MG63 (cell line): ENCODE results near the gene TMEM106B. TPM values are rescaled to one million over a fixed set of nuclear protein-coding genes. Genes with fewer than 3 reads are reported as not detected.
"Not testable (repeated sequence)": the region's sequence is repeated elsewhere in the genome, so short reads cannot be mapped to it uniquely, and the experiment has no call there.

Source experiments
- DNase-seq: peaks from one replicate; pipeline ENCODE4 v3.0.0-alpha.2; 2020
- H3K27me3 ChIP-seq: fragments of 250-450 bp; sonication (Bioruptor Pico); 2 replicates; pipeline ENCODE4 v1.5.1; 2020; ENCODE audit warnings: mild to moderate bottlenecking, moderate library complexity
- H3K36me3 ChIP-seq: fragments of 250-450 bp; sonication (Bioruptor Pico); 2 replicates; pipeline ENCODE4 v1.5.1; 2020; ENCODE audit warnings: mild to moderate bottlenecking, moderate library complexity
- H3K4me3 ChIP-seq: fragments of 250-450 bp; sonication (Bioruptor Pico); 2 replicates; pipeline ENCODE4 v1.5.1; 2020; ENCODE audit warnings: mild to moderate bottlenecking, moderate library complexity
- H3K9me3 ChIP-seq: fragments of 250-450 bp; sonication (Bioruptor Pico); 2 replicates; pipeline ENCODE4 v1.5.1; 2020; ENCODE audit warnings: mild to moderate bottlenecking, moderate library complexity
- total RNA-seq: library from RNA; depleted of rRNA; stranded (reverse); fragments of >200 nt; shearing (Covaris generic); gene quantifications from 2 replicates; pipeline ENCODE4 v1.2.3, GENCODE V29; 2014; ENCODE audit warnings: low replicate concordance; rRNA removed

TMEM106B gene
- total RNA-seq: 37.2 and 42.7 TPM in 2 replicates

DNA sequence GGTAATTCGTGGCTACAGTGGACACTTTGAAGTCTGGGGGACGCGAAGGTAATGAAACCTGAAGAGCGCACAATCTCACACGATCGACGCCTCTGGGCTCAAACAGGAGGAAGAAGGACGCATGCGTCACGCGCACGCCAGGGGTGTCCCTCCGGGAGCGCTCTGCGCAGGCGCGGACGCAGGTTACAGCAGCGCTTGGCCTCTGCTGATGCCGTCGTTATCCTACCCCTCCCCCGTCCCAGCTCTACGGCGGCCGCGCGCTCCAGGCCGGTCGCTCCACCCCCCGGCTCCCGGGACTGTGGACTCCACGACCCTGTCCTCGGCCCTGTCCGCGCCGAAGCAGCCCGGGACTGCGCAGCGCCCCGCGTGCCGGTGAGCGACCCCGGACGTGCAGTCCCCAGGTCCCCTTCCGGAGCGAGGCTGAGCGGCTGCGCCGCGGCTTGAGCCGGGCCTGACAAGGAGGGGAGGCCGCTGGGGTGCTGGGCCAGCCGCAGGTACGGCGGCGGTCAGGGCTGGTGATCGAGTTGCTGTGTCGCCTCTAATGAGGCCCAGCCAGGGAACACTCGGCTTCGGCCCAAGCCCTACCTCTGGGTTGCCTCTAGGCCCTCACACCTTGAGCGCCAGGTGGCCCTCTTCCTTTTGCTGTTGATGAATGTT, at the start of gene TMEM106B:
Gene TMEM106B (plus strand): TSS at position 241 of the 657 bp plus-strand sequence. CDS start 3,517 bp downstream, outside the sequence.
- Histone ChIP-seq H3K4me3 (peak within 1 kb of the TSS; percentile 85), H3K9me3 (no peaks in the 10 kb centered on the region), H3K27me3 (peaks cover 12% of the 10 kb centered on the region), H3K36me3 (no peaks in the 10 kb centered on the region)
- peak; percentile 94 for DNase-seq

- Histone ChIP-seq H3K36me3 (no peaks in the 10 kb centered on the region), H3K9me3 (no peaks in the 10 kb centered on the region), H3K27me3 (no peaks in the 10 kb centered on the region), H3K4me3 (no peak overlapping the region)
- peak; percentile 39 for DNase-seq
These were observed 48.5 kb upstream of the TMEM106B start for GRCh38 chr7:12162415-12163113.

- not testable (repeated sequence) for H3K9me3 ChIP-seq, DNase-seq, H3K36me3 ChIP-seq, H3K27me3 ChIP-seq, H3K4me3 ChIP-seq
These were observed 43.0 kb upstream of the TMEM106B start for GRCh38 chr7:12168065-12168464.

GRCh38 chr7:12169981-12170820, 40.9 kb upstream of the TMEM106B start:
- not testable (repeated sequence) for H3K4me3 ChIP-seq, H3K36me3 ChIP-seq, H3K9me3 ChIP-seq, H3K27me3 ChIP-seq, DNase-seq

- no peak for DNase-seq
- H3K36me3 ChIP-seq: no peaks in the 10 kb centered on the region
- H3K4me3 ChIP-seq: no peak overlapping the region
- no peaks in the 10 kb centered on the region; the same call in 1 of the 2 replicates for H3K9me3 ChIP-seq
- H3K27me3 ChIP-seq: peaks cover 2% of the 10 kb centered on the region; the same call in 1 of the 2 replicates
These were observed 37.4 kb upstream of the TMEM106B start for GRCh38 chr7:12173671-12174070.

- no peaks in the 10 kb centered on the region for H3K9me3 ChIP-seq
- DNase-seq: no peak
- no peak overlapping the region for H3K4me3 ChIP-seq
- H3K27me3 ChIP-seq: peaks cover 2% of the 10 kb centered on the region; the same call in 1 of the 2 replicates
- H3K36me3 ChIP-seq: no peaks in the 10 kb centered on the region
These were observed 36.2 kb upstream of the TMEM106B start for GRCh38 chr7:12174931-12175330.

DNA sequence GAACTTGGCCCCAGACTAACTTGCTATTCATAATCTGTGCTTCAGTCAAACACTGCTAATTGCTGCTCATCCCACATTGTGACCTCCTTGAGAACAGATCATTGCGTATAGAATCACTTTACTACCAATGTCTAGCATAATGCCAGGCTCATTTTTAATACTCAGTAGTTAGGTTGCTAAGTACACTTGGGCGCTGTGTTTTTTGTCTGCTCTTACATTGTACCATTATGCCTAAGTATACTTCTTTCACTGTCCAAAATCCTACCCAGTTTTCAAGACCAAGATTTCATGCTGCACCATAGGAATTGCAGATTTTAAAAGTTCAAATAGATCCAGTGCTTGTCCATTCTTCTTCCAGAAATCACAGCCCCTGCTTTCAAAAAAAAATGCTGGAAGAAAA, 32.8 kb upstream of the TMEM106B start:
- H3K36me3 ChIP-seq: no peaks in the 10 kb centered on the region
- DNase-seq: no peak
- no peaks in the 10 kb centered on the region for H3K27me3 ChIP-seq
- H3K9me3 ChIP-seq: no peaks in the 10 kb centered on the region
- no peak overlapping the region for H3K4me3 ChIP-seq

DNA sequence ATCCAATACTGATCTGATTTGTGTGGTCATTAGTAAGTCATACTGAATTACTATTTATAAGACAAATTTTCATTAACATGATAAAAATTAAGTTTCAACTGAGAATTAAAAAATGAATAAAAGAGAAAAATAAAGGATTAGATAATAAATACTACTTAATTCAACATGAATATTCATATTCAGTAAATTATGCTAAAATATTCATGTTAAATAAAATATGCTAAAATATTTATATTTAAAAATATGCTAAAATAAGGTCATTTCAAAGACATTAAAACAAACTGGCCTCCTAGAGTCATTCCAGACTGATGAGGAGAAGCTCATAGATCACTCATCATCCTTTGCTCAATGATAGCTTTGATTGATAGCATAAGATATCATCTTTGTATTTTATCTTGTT, 16.7 kb upstream of the TMEM106B start:
- no peak overlapping the region for H3K4me3 ChIP-seq
- peaks cover 2% of the 10 kb centered on the region; the same call in 1 of the 2 replicates for H3K27me3 ChIP-seq
- H3K9me3 ChIP-seq: no peaks in the 10 kb centered on the region

GRCh38 chr7:12196386-12196785, 14.7 kb upstream of the TMEM106B start:
- Histone ChIP-seq H3K4me3 (no peak overlapping the region), H3K36me3 (no peaks in the 10 kb centered on the region), H3K9me3 (no peaks in the 10 kb centered on the region), H3K27me3 (peaks cover 4% of the 10 kb centered on the region; the same call in 1 of the 2 replicates)
- DNase-seq: no peak

More for the DNA sequence above, 16.7 kb upstream of the TMEM106B start:
- DNase-seq: no peak
- H3K36me3 ChIP-seq: no peaks in the 10 kb centered on the region

DNA sequence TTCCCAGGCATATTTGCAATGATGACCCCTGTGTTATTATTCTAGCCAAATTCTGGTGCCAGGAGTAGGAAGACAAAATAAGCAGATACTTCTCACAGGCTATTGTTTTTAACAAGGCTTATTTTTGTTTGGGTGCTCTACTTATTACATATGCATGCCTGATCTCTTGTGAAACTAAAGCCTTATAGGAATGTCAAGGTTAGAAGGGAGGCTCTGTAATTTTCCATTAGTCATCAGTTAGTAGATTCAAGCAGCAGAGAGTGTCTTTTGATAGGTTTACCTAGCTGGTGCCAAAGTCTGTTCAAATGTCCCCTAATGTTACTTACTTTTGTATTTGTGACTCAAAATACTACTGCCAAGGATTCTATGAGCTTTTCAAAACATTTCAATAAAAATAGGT, 11.7 kb upstream of the TMEM106B start:
- Histone ChIP-seq H3K4me3 (no peak overlapping the region), H3K27me3 (peaks cover 2% of the 10 kb centered on the region; the same call in 1 of the 2 replicates), H3K9me3 (no peaks in the 10 kb centered on the region), H3K36me3 (no peaks in the 10 kb centered on the region)
- no peak for DNase-seq

DNA sequence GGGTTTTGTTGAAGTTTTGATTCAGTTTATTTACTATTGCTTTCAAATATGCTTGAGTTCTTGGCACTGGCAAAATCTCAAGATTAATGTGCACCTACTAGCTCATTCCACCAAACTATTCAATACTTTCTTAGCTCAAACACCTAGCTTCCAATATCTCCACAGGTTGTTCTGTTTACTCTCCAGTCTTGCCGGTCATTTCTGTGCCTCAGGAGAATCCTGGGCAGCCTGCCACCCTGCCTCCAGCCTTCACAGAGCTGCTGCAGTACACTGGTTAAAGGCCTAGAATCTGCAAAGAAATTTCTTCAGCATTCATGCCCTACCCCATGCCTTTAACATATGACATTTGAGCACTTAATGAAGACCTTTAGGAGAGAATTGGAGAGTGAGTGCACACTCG, 4.0 kb upstream of the TMEM106B start:
- Histone ChIP-seq H3K27me3 (peaks cover 12% of the 10 kb centered on the region), H3K9me3 (no peaks in the 10 kb centered on the region), H3K36me3 (no peaks in the 10 kb centered on the region), H3K4me3 (no peak overlapping the region)
- DNase-seq: no peak

DNA sequence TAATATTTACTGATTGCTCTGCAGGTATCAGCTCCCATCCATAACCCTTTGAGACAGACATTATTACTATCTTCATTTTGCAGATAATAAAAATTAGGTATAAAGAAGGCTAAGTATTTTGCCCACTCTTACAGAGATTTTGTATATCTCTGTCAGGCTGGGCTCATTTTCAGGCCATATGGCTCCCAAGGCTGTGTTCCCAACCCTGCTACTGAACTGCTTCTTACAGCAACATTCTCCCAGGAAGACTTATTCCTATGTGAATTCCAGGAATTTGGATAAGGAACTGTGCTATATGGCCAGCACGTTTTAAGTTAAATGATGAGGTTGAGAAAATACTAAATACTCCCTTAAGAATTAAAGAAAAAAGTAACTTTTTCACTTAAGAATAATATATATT, 1.9 kb upstream of the TMEM106B start:
- H3K27me3 ChIP-seq: peaks cover 12% of the 10 kb centered on the region
- no peak for DNase-seq
- H3K4me3 ChIP-seq: no peak overlapping the region
- H3K9me3 ChIP-seq: no peaks in the 10 kb centered on the region
- H3K36me3 ChIP-seq: no peaks in the 10 kb centered on the region

DNA sequence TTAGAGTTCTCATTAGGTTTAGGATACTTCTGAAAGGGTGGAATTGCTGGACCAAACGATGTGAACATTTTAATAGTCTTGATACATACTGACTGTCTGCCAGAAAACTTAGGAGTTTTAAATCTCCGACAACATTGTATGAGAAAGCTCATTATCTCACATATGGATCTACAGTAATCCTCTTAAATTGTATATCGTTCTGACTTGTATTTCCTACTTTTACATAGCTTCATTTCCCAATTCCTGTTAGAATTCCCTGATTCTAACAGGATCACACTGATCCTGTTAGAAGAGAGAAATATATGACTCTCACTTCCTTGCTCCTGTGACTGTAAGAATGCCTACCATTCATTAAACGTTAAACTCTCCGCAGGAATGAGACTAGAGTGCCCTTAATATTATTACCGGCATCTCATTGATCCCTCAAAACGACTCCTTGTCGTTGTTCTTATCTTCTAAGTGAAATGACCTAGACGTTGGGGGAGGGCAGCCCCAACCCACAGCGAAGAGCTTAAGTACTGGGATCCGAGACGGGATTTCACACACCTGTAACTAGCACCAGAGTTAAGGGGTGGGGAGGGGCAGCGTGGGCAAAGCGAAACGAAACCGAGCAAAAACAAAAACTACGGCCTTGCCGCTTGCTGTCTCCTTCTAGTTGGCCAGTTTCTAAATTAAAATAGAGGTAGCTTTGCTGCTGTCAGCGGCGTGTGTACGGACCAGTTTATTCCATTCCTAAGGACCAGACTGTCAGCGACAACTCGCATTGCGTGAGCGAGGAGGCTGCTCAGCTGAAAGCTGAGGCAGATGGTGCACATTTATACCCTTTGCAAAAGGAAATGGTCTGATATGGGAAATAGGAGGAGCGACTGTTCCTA, 678 bp upstream of the TMEM106B start:
- Histone ChIP-seq H3K36me3 (no peaks in the 10 kb centered on the region), H3K4me3 (peak overlapping the region; percentile 85), H3K9me3 (no peaks in the 10 kb centered on the region), H3K27me3 (peaks cover 12% of the 10 kb centered on the region)
- DNase-seq: no peak

DNA sequence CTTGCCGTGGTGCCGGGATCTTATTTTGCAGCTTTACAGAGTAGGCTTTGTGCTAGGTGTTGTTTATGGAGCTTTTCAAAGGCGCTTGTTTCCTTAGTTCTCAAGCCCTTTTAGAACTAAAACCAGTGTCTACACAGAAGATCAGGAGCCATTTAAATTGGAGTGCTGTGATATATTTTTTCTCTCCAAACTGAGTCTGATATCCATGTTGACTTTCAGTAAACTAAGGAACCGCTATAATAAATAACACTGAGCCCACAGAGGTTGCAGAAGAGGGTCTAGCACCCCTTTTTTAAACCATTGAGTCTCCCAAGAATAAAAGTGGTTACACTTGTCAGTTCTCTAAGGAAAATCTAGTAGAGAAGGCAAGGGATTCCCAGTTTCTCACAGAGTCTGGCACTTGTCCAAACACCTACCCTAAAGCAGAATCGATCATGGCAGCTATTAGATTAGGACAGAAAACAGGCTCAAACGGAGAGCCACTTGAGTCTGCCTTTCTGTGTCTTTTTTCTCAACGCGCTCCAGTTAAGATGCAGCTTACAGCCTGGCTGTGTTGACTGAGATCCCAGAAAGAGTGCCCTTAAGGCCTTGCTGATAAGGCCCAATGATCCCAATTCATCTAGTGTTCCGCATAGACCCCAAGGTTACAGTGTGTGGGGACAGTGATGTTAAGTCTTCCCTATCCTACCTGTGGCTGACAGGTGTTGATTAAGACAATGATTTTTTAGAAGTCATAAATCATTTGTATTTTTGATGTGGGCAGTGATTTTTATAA, 804 bp downstream of the TMEM106B start:
- Histone ChIP-seq H3K27me3 (peaks cover 12% of the 10 kb centered on the region), H3K36me3 (no peaks in the 10 kb centered on the region), H3K9me3 (no peaks in the 10 kb centered on the region), H3K4me3 (peak overlapping the region; percentile 85)
- no peak for DNase-seq

DNA sequence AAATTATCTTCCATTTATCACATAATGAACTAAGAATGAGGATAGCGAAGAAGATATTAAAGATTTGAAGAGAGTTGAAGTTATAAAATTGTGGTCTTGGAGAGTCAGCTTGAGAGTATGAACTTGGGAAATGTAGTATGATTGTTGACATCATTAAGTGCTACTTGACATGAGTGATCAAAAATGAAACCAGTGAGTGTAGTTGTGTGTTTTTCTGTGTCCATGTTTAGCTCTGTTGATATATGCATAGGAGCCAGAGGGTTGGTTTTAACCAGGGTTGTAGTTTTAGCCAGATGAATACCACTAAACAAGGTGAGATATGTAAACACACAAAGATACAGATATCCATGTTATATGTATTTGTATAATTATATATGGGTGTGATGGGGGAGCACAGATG, 6.2 kb downstream of the TMEM106B start:
- DNase-seq: no peak
- H3K27me3 ChIP-seq: no peaks in the 10 kb centered on the region

More for the DNA sequence above, 6.2 kb downstream of the TMEM106B start:
- no peak overlapping the region for H3K4me3 ChIP-seq
- H3K9me3 ChIP-seq: no peaks in the 10 kb centered on the region
- peaks cover 2% of the 10 kb centered on the region; the same call in 1 of the 2 replicates for H3K36me3 ChIP-seq
